GM21717 (cell line): ENCODE results near the gene KNG1.
"Not testable (repeated sequence)": the region's sequence is repeated elsewhere in the genome, so short reads cannot be mapped to it uniquely, and the experiment has no call there.

Experiments used
- ATAC-seq: cut with Tn5 transposase; IDR thresholded peaks from one replicate; pipeline ENCODE4 v1.9.1; 2021; ENCODE audit warnings: mild to moderate bottlenecking, moderate library complexity; ENCODE audit not compliant: unreplicated experiment

KNG1 gene

DNA sequence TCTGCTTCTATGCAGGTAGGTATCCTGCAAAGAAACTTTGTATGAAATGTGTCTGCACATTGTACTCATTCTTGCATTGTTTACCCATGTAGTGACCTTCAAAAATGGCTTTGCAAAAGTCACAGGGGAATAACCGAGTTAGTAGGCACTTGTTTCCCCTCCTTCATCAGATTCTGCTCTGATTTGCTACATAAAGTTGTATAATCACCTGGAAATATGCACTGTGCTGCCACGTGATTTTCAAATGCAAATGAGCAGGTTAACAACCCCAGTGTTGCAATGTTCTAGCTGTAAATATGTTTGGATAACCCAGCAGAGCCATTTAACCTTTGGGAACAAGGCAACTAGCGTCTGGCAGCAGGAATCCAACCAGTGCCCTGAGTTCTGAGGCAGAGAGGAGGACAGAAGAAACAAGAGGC lies at the start of gene KNG1:
TSS of gene KNG1 (plus strand) at position 321 of the 419 bp plus-strand sequence. CDS start 184 bp downstream, outside the sequence.
- no peak for ATAC-seq

DNA sequence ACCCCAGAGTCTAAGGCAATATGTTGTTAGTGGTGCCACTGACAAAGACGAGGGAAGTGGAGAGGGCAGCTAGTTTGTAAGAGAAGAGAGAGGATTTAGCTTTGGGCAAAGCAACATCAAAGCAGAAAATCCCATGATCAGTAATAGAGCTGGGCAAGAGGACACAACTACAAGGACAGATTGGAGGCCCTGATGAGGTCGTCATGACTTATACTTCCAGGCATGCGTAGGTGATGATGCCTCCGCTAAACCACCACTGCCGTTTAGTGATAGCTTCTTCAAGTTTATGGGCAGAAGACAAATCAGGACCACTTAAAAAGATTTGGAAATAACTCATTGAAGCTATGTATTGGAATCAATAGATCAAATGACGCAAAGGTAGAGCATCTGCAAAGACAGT lies 48.7 kb upstream of the KNG1 start:
- ATAC-seq: no peak

GRCh38 chr3:186669378-186670084 lies 47.6 kb upstream of the KNG1 start:
- ATAC-seq: no peak

DNA sequence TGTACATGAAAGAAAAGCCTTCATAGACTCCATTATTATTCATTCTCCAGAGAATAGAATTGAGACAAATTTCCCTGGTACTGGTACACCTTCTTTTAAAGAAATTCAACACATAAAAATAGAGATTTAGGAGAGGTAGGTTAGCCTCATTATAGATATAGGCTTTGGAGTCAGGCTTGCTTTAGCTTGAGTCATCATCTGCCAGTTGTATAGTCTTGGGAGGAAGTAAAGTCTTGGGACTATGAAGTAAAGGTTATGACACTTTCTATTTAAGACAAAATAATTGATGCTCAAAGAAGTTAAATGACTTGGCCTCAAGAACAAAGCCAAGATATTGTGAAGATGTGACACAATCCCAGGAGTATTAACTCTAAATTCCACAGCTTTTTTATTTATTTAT lies 47.0 kb upstream of the KNG1 start:
- no peak for ATAC-seq

GRCh38 chr3:186671051-186671450 lies 46.1 kb upstream of the KNG1 start:
- no peak for ATAC-seq

DNA sequence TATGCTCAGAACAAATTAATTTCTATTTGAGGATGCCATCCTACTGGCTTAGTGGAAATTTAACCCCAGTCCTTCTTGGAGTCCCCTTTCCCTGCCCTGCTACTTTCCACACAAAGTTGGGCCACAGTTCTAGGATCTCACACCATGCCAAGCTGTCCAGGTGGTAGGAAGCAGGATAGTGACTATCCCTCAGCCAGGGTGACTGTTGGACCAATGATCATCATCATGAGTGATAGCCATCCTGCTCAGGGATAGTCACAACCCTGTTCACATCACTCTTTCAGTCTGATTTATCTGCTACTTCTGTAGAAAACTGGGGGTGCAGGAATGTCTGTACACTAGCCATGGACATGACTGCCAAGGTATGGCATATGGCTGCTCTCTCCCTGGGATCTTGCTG lies 38.6 kb upstream of the KNG1 start:
- ATAC-seq: no peak

- ATAC-seq: no peak
Observed at GRCh38 chr3:186679151-186679550, 38.0 kb upstream of the KNG1 start.

DNA sequence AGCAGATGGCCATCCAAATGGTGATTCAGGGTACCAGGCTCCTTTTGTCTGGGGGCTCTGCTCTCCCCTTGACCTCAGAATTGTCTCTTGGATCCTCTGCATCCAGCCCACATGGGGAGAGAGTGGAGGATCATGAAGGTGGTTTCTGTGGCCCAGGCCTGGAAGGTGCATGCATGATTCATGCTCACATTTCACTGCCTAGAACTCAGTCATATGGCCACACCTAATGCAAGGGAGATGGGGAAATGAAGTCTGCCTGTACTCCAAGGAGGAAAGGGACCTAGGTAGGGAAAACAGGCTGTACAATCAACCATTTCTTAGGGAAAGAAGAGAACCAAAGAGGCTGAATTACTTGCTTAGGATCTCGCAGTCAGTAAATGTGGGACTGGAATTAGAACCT lies 36.3 kb upstream of the KNG1 start:
- no peak for ATAC-seq

GRCh38 chr3:186682812-186683211 lies 34.3 kb upstream of the KNG1 start:
- ATAC-seq: no peak

GRCh38 chr3:186683979-186684378 lies 33.2 kb upstream of the KNG1 start:
- no peak for ATAC-seq

DNA sequence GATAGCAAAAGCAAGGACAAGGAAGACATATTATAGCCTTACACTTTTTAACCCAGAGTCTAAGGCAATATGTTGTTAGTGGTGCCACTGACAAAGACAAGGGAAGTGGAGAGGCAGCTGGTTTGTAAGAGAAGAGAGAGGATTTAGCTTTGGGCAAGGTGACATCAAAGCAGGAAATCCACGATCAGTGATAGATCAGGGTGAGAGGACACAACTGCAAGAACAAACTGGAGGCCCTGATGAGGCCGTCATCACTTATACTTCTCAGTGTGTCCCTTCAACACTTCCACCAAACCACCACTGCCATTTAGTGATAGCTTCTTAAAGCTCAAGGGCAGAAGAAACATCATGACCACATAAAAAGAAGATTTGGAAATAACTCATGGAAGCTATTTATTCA lies 30.7 kb upstream of the KNG1 start:
- ATAC-seq: not testable (repeated sequence)

GRCh38 chr3:186687120-186687651 lies 30.0 kb upstream of the KNG1 start:
- no peak for ATAC-seq

DNA sequence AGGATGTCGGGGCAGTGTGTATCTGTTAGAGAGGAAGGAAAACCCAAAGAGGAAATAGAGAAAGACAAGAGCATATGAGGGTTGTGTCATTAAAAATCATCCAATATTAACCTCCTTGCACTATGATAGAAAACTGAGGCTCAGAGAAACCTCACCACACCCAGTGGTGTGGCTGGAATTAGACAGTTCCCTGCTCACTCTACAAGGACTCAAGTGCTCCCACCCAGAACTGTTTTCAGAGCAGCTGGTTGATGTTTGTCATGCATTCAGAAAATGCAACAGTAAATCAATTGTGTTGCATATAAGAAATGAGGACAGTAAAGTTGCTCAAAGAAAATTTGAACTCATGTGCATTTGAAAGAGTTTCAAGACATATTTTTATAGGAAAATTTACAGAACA lies 26.9 kb upstream of the KNG1 start:
- not testable (repeated sequence) for ATAC-seq

GRCh38 chr3:186691676-186692075 lies 25.5 kb upstream of the KNG1 start:
- no peak for ATAC-seq

DNA sequence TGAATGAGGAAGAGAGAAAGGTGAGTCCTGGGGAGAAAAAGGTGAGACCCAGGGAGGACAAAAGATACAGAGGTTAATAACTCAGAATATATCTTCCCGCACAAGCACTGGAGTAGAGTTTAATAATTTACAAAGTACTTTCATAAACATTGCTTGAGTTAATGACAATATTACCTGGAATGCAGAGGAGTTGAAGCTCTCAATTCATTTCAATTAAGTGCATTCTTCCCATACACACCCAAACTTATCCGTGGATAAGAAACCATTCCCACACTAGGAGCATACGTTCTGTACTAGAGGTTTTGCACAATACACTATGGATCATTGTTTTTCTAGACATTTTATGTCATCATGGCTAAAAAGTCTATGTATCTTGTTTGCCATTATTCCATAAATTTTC lies 23.3 kb upstream of the KNG1 start:
- no peak for ATAC-seq

- no peak for ATAC-seq
Observed at GRCh38 chr3:186694288-186695032, 22.7 kb upstream of the KNG1 start.

- no peak for ATAC-seq
Observed at GRCh38 chr3:186696522-186696921, 20.6 kb upstream of the KNG1 start.

DNA sequence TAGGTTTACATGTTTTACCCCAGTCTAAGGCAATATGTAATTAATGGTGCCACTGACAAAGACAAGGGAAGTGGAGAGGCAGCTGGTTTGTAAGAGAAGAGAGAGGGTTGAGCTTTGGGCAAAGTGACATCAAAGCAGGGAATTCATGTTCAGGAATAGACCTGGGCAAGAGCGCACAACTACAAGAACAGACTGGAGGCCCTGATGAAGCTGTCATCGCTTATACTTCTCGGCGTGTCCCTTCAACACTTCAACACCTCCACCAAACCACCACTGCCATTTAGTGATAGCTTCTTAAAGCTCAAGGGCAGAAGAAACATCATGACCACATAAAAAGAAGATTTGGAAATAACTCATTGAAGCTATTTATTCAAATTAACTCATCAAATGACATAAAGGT lies 19.6 kb upstream of the KNG1 start:
- no peak for ATAC-seq

- ATAC-seq: no peak
Observed at GRCh38 chr3:186700267-186700666, 16.9 kb upstream of the KNG1 start.

GRCh38 chr3:186702451-186702850 lies 14.7 kb upstream of the KNG1 start:
- ATAC-seq: not testable (repeated sequence)

- peak; percentile 97 for ATAC-seq
Observed at GRCh38 chr3:186705882-186706780, 11.0 kb upstream of the KNG1 start.
